Activated T-cell treated with anti-CD3 and anti-CD28 coated beads for 24 hours (primary cell): ENCODE measurements around the gene PBX2.
A peak's percentile ranks its signal among the peaks of the same experiment; 100 is the strongest.
"Not testable (repeated sequence)": the region's sequence is repeated elsewhere in the genome, so short reads cannot be mapped to it uniquely, and the experiment has no call there.

ENCODE experiments used
- DNase-seq: peaks from one replicate; pipeline ENCODE4 v3.0.0-alpha.2; 2020; ENCODE audit warnings: low read depth

Gene PBX2, protein sequence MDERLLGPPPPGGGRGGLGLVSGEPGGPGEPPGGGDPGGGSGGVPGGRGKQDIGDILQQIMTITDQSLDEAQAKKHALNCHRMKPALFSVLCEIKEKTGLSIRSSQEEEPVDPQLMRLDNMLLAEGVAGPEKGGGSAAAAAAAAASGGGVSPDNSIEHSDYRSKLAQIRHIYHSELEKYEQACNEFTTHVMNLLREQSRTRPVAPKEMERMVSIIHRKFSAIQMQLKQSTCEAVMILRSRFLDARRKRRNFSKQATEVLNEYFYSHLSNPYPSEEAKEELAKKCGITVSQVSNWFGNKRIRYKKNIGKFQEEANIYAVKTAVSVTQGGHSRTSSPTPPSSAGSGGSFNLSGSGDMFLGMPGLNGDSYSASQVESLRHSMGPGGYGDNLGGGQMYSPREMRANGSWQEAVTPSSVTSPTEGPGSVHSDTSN

GRCh38 chr6:32190054-32190851, at the start of gene PBX2:
Gene PBX2, minus strand, starts transcription at chr6:32190202. Its CDS starts 287 bp downstream, at chr6:32189915.
- DNase-seq, result peak; percentile 79

GRCh38 chr6:32239462-32239861, 49.5 kb upstream of the PBX2 start:
- DNase-seq, result no peak

DNA sequence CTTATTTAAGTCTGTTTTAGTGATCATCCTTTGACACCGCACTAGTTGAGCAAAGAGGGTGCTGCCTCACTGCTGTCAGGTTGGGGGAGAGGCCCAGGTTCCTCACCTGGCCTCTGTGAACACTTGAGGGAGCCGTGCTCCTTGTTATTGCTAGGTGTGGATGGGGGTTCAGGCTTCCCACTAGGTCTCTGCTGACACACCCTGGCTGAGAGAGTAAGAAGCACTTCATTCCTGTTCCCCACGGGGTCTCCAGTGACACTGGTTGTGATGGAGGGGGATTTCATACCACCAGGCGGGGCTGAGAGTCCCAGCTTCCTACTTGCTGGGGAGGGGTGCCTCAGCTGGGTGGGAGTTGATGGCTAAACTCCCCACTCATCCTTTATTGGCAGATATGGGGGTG, 44.9 kb upstream of the PBX2 start:
- DNase-seq, result no peak

GRCh38 chr6:32226434-32226833, 36.4 kb upstream of the PBX2 start:
- DNase-seq, result no peak

DNA sequence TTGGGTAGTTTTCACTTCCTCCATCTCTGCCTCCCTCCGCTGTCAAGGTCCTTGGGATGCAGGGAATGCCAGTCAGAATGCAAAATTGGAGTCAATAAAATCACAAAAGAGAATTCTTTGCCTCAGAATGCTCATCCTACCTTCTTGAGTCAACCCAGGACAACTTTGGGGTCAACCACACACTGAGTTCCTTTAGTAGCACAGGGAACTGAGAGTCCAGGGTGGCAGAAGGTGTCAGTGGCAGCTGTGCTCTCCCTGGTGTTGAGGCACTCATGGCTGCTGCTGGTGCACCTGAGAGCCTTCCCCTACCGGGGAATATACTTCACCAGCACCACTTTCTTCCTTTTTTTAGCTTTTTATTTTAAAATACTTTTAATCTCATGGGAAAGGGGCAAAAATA, 34.7 kb upstream of the PBX2 start:
- DNase-seq, result no peak

DNA sequence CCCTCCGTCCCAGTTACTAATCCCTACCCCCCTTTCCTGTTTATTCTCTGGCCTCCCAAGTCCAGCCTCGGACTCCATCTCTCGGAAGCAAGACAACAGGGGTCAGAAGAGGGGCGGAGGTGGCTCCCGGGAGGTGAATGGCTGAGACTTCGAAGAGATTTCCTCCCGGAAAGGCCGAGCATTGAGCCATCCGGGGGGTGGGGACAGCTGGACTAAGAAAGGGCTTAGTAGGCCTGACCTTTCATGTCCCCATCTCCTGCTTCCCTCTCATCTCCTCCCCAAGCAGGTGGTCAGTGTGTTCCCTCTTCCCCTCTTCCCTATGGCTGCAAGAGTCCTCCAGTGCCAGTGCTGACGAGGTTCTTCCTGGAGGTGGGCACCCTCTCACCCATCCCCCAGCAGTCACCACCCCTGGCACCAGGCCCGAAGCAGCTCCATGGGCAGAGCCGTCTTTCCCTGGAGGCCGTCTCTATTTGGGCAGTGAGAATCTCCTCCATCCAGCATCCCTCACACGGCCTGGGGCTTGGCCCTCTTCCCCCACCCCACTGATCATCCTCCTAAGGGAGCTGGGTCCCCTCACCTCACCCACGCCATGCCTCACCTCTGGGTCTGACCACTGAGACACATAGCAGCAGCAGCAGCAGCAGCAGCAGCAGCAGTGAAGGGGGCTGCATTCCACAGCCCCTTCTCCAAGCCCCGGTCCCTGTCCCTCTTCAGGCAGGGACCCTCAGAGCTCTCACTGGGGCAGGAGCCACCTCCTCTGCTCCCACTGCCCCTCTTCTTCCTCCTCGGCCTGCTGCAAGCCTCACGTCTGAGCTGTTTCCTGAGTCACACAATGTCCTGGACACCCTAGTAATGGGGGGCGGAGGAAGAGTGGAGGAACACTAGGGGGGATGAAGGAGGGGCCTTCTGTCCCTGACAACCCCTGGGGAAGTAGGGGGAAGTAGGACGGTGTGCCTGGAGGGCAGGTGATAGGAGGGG, 33.5 kb upstream of the PBX2 start, which contains the start of gene NOTCH4:
TSS of gene NOTCH4 (minus strand) at position 810 of the 978 bp plus-strand sequence. CDS start at position 671, 139 bp downstream.
- no peak for DNase-seq

DNA sequence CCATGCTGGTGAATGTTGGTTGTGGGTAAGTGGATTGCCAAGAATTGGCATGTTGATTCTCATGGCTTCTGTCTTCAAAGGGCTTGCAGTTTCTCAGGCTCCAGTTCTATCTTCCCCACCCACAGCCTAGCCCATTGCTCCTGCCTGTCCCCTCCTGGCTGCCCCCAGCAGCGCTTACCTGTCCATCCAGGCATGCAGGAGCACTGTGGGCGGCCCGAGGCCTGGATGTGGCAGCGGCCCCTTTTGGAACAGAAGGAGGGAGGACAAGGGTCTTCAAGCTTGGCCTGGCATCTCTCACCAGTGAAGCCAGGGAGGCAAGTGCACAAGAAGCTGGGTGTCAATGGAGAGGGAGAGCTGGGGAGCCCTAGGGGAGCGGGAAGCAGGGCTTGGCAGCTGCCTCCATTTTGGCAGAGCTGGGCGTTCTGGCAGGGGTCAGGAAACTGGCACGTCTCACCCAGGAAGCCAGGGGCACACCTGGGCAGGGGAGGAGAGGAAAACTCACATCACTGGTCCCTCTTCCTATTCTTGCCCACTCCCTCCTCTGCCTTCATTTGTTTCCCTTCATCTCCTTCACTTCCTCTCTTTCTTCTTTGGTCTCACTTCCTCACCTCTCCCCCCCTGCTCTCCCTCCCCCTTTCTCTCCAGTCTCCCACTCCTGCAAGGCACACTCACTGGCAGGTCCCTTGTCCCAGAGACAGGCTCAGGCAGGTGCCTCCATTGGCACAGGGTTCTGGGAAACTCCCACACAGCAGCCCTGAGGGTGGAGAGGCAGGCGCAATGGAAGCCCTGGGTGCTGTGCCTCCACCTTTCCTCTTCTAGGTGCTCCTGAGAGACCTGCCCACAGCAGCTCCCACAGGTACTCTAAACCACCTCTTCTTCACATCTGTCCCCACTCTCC, 32.6 kb upstream of the PBX2 start:
- DNase-seq, result no peak

DNA sequence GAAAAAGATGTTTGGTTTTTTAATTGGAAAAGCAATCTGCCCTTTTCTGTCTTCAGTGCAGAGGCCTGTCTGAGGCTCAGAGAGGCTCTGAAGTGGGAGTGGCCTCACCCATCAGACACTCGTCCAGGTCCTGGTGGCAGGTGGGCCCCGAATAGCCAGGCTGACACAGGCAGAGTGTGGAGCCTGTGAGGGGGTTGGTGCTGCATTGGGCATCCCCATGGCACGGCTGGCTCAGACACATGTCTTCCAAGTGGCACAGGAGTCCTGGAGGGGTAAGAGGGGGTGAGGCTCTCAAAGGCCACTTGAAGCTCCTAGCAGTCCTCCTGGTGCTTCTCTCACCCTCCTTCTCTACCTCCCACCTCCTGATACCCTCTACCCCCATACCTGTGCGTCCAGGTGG, 30.0 kb upstream of the PBX2 start:
- DNase-seq, result no peak

DNA sequence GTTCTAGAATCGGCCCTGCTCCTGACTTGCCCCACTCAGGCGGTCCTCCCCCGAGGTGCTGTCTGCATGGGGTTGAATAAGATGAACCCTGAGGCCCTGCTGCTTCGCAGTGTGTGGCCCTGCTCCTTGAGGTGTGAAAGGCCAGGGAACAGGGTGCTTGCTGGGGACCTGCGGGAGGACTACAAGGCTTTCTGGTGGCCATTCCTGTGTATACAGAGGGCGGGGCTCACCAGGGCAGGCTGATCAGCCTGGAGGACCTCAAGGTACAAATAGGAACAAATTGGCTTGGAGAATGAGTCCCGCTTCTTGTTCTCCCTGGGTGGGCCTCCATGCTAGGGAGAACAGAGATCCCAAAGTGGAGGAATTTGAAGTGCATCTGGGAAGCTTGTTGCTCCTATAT, 28.2 kb upstream of the PBX2 start:
- DNase-seq, result no peak

GRCh38 chr6:32216998-32217397, 27.0 kb upstream of the PBX2 start:
- no peak for DNase-seq

GRCh38 chr6:32216285-32216684, 26.3 kb upstream of the PBX2 start:
- DNase-seq, result no peak

DNA sequence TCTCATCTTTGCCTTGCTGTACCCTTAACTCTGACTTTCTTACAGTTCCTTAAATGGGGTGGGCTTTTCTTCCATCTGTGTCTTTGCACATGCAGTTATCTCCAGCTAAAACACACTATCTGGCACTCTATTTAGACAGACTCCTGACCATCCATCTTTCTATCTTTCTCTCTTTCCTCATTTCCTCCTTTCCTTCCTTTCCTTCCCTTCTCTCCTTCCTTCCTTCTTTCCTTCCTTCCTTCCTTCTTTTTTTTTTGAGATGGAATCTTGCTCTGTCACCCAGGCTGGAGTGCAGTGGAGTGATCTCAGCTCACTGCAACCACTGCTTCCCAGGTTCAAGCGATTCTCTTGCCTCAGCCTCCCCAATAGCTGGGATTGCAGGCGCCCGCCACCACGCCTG, 25.6 kb upstream of the PBX2 start:
- no peak for DNase-seq

GRCh38 chr6:32214126-32214525, 24.1 kb upstream of the PBX2 start:
- no peak for DNase-seq

- DNase-seq, result no peak
Measured at GRCh38 chr6:32213649-32214048, 23.6 kb upstream of the PBX2 start.

DNA sequence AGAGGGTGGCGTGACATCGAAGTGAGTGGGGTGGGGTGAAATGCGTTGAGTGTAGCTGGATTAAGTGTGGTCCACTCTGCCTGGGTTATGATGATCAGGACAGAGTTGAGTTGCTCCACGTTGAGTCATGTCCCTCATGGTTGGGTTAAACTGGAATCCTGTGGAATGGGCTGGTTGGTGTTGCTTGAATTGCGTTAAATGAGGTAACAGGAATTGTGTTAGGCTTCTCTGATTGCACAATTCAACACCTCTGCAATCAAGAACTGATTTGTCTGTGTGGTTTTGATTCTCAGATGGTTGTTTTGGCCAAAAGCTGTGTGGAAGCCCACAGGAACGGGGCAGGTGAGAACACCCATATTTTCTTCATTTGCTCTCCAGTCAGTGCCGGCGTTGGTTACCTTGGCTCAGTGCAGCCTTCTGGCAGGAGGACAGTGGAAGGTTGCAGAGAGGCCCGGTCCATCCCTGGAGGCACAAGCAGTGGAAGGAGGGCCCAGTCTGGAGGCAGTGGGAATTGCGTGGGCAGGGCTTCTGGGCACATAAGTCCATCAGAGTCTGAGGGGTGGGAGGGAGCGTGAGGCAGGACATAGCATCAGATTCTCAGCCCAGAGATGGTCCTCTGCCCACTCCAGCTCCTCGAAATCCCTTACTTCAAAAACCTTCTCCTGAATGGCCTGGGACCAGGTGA, 22.2 kb upstream of the PBX2 start:
- DNase-seq, result no peak

DNA sequence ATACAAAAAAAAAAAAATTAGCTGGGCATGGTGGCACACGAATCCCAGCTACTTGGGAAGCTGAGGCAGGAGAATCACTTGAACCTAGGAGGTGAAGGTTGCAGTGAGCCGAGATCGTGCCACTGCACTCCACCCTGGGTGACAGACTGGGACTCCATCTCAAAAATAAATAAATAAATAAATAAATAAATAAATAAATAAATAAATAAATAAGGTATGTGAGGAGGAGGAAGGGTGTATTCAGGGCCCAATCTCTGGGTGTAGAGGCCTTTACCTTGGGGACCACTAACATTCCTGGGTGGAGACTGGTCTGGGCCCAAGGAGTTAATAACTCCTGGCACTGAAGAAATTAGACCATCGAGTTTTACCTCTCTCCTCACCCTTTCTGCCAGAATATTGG, 21.4 kb upstream of the PBX2 start:
- not testable (repeated sequence) for DNase-seq

DNA sequence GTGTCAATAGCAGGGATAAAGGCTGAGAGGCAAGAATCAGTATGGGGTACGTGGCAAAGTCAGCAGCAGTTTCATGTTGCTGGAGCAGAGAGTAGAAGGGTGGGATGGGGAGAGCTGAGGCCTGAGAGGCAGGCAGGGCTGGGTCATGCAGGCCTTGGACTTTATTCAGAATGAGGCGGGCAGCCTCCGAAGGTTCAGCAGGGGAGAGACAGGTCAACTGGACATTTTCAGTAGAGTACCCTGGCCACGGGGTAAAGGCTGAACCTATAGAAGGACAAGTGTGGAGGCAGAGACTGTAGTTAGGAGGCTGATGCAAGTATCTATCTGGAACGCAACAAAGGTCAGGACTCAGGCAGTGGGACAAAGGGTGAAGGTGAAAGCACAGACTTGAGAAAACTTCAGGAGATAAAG, 20.2 kb upstream of the PBX2 start:
- DNase-seq, result no peak

DNA sequence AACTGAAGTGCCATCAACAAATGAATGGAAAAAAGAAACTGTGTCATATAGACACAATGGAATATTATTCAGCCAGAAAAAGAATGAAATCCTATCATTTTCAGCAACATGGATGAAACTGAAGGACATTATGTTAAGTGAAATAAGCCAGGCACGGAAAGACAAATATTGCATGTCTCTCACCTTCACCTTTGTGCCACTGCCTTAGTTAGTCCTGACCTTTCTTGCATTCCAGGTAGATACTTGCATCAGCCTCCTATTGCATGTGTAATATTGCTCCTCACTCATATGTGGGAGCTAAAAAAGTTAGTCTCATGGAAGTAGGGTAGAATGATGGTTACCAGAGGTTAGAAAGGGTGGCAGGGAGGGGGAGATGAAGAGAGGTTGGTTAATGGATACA, 19.0 kb upstream of the PBX2 start:
- DNase-seq, result no peak

DNA sequence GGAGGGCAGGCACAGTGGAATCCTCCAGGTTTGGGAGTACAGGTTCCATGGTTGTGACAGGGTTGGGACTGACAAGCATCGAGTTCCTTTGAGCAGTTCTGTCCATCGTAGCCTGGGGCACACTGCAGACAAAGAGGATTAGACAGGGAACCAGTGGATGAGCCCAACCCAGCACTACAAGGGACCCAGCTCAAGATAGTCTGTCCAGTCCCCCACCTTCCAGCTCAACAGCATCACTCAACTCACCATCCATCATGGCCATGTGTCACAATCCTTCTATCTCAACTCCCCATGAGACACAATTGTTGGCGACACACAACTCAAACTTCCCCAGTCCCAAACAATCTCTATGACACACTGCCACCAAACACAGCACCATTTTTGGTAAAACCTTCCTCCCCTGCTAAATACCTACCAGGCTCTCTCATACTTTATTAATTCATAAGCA, 14.3 kb upstream of the PBX2 start:
- no peak for DNase-seq
